Sigmoid colon (tissue), 4 donors: ENCODE data around the gene AGPAT2.

ENCODE experiments used
- CTCF ChIP-seq, 4 experiments: fragments of 450-650 bp in 3 of 4; fragments of 200-600 bp in 1 of 4; IDR thresholded peaks; one replicate each; pipeline ENCODE4 v1.5.1; 2016 to 2019; ENCODE audit warnings: antibody characterized with exemption in 4 of 4, mild to moderate bottlenecking in 3 of 4, moderate library complexity in 2 of 4
- POLR2A ChIP-seq, 2 donors: fragments of 450-650 bp; IDR thresholded peaks; one replicate each; pipeline ENCODE4 v1.6.1; 2016; ENCODE audit warnings: antibody characterized with exemption in 2 of 2, mild to moderate bottlenecking in 2 of 2, moderate library complexity in 2 of 2
- POLR2AphosphoS5 ChIP-seq, 4 donors: sonication (generic); formaldehyde crosslinking; IDR thresholded peaks; one replicate each; pipeline ENCODE4 v1.6.1; 2017; ENCODE audit warnings: antibody characterized with exemption in 4 of 4

- TF ChIP-seq CTCF (IDR thresholded peaks at IDR 0.05) (peak in 3 of 4 experiments; percentile 35 to 47 (median 40)), POLR2AphosphoS5 (IDR thresholded peaks at IDR 0.05) (no peak), POLR2A (IDR thresholded peaks at IDR 0.05) (no peak)
Observed at GRCh38 chr9:136629879-136630661, 57.2 kb downstream of the AGPAT2 start.
